HG03571 (cell line): ENCODE results near the gene CDCP2.
"Not testable (repeated sequence)": the region's sequence is repeated elsewhere in the genome, so short reads cannot be mapped to it uniquely, and the experiment has no call there.

ENCODE experiments used
- ATAC-seq: cut with Tn5 transposase; IDR thresholded peaks from one replicate; pipeline ENCODE4 v1.9.1; 2021; ENCODE audit not compliant: unreplicated experiment

CDCP2 gene

GRCh38 chr1:54094730-54095105 is 58.1 kb downstream of the CDCP2 start:
- not testable (repeated sequence) for ATAC-seq

- ATAC-seq = no peak
These were observed 58.6 kb downstream of the CDCP2 start for GRCh38 chr1:54094001-54094729.

GRCh38 chr1:54091666-54092065 is 61.1 kb downstream of the CDCP2 start:
- ATAC-seq = no peak

DNA sequence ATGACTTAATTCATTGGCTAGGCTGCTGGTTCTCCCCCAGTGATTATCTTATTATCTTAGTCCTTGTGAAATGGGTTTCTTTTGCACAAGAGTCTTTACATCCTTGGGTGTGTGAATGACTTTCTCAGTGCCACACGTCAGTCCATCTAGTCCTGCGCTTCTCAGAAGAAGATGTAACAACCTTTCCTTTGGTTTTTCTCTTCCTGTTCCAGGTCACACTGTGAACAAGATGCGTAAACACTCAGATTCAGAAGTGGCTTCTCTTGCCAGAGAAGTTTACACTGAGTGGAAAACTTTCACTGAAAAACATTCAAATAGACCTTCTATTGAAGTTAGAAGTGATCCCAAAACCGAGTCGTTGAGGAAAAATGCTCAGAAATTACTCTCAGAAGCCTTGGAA is 64.4 kb downstream of the CDCP2 start:
- no peak for ATAC-seq

- ATAC-seq = no peak
These were observed 66.0 kb downstream of the CDCP2 start for GRCh38 chr1:54086754-54087153.

DNA sequence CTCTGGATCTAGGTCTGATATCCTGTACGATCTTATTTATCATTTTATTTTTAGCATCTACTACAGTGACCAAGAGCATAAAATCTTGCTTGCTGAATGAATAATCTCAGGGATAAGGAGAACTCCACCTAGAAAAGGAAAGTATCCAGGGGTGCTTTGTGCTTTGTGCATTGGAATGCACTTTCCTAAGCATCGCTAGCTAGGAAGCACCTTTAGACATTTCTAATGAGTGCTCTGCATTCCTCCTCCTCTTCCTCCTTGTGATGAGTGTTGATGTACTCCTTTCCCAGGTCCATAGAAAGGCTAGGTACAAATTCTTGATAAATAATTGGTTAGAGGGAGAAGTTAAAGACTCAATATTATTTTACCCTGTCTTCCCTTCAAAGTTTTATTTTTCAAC is 68.0 kb downstream of the CDCP2 start:
- ATAC-seq = no peak
